ENCODE results near the gene CARD8.
"Not testable (repeated sequence)": the region's sequence is repeated elsewhere in the genome, so short reads cannot be mapped to it uniquely, and the experiment has no call there.

The CARD8 gene

GRCh38 chr19:48255376-48256303 lies at the start of gene CARD8:
Gene CARD8 (minus strand): TSS chr19:48255912. CDS start chr19:48241020, 14,892 bp downstream.
- DNase-seq (ENCODE audit: low read depth): peak; percentile 62

DNA sequence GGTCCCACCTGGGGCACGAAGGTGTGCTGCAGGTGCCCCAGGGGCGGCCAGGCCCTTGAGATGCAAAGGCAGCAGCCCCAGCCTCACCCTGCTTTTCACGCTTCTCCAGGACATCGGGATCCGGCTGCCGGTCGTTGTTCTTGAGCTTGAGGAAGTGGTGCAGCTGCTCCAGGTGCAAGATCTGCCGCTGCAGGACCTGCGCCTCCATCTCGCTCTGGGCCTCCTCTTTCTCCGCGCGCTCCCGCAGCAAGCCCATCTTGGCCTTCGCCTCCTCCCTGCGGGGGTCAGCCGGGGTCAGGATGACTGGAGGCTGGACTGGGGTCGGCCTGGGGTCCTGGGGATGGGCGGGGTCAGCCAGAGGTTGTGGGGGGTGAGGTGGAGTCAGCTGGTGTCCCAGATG lies 48.2 kb upstream of the CARD8 start:
- DNase-seq (ENCODE audit: low read depth): no peak

DNA sequence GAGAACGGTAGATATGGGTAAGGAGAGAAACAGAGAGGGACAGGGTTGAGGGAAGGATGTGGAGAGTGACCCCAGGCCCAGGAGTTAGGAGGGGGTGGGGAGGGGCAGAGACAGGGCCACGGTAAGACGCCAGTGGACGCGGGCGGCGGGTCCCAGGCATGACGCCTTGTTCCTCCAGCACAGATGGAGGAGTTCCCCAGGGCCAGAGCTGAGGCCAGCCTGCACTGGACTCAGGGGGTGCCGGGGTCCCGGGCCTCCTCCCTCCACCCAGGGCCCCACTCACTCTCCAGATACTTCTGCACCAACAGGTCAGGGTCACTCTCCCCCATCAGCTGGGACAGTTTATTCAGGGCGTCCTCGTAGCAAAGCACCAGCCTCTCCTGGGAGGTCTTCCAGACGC lies 47.7 kb upstream of the CARD8 start:
- DNase-seq (ENCODE audit: low read depth): no peak

DNA sequence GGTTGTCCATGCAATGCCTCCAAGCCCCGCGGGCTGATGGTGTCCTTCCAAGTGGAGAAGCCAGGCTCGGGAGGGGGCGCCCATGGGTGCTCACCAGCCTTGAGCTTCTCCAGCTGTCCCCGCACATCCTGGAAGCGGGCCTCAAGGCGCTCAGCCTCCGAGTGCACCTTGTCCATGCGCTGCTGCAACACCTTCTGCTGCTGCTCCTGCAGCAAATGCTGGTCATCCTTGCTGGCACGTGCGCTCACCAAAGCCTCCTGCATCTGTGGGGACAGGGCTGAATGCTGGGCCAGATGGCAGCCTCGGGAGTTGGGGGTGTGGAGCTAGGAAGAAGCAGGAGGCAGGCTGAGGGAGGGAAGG lies 46.9 kb upstream of the CARD8 start:
- no peak for DNase-seq (ENCODE audit: low read depth)

- no peak for DNase-seq (ENCODE audit: low read depth)
Observed at GRCh38 chr19:48301886-48302599, 46.3 kb upstream of the CARD8 start.

DNA sequence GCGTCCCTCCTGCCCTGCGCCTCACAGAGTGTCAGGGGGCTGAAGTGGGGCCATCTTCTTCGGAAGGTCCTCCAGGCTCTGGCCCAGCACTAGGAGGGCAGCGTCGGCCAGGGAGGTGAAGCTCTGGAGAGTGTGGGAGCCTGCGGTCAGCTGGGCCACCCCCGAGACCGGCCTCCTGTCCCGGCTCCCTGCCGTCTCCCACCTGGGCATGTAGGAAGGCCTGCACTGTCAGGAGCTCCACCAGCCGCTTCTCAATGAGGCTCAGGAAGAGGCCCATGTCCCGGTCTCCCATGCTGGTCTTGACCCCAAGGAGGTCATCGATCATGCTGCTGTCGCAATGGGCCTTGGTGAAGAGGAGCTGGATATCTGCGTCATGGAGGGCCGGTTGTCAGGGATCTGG lies 42.3 kb upstream of the CARD8 start:
- DNase-seq (ENCODE audit: low read depth): no peak

DNA sequence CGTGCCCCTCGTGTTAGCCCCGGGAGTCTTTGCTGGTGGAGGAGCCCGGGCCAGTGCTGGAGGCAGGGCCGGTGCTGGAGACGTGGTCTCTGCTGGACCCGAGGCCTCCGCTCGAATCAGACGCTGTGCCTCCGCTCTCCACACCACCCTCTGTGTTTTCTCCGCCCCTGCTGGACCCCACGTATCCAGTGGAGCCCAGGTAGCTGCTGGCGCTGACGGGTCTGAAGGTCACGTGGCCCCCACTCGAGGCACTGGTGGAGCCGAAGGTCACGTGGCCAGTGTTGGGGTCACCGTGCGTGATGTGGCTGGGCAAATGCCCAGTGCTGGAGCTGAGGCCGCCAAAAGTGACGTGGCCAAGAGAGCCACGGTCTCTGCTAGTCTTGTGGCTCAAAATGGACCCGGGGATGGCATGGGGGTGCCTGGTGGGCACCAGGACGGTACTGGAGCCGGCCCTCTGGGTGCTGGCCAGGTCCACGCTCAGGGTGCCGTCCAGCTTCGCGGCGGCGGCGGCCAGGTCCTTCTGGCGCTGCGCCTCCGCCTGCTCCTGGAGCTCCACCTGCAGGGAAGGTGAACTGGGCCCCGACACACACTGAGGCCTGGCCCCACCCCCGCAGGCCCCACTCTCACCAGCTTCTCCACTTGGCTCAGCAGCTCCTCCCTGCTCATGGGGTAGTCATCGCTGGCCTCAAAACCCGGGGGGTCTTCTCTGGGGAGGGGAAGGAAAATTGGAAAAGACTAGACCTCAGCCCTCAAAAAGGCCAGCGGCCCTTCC lies 41.4 kb upstream of the CARD8 start:
- no peak for DNase-seq (ENCODE audit: low read depth)

- no peak for DNase-seq (ENCODE audit: low read depth)
Observed at GRCh38 chr19:48295458-48295857, 39.7 kb upstream of the CARD8 start.

DNA sequence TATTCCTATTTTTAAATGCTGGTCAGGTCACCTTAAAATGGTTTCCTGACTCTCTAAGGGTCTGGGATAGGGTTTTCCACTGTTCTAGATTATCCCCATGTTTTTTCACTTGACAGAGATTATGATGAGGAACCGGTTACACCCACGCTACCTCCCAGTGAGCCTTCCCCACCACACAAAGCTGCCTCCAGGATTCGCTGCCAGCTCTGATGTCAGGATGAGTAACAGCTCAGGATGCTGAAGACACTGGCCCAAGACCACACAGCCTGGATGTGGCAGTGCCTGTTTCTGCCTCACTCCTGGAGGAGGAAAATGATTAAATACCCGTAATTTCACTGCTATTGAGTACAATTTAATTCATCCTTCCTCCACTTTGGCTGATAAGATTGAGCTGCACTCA lies 37.1 kb upstream of the CARD8 start:
- no peak for DNase-seq (ENCODE audit: low read depth)

DNA sequence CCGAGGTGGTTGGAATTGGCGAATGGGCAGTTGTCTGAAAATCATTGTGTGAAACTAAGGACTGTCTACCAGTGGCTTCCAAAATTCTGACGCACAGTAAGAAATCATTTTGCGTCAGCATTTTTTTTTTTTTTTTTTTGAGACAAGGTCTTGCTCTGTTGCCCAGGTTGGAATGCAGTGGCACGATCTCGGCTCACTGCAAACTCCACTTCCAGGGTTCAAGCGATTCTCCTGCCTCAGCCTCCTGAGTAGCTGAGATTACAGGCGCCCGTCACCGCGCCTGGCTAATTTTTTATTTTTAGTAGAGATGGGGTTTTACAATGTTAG lies 35.7 kb upstream of the CARD8 start:
- DNase-seq (ENCODE audit: low read depth): not testable (repeated sequence)

- peak; percentile 46 for DNase-seq (ENCODE audit: low read depth)
Observed at GRCh38 chr19:48290771-48291488, 35.2 kb upstream of the CARD8 start.

DNA sequence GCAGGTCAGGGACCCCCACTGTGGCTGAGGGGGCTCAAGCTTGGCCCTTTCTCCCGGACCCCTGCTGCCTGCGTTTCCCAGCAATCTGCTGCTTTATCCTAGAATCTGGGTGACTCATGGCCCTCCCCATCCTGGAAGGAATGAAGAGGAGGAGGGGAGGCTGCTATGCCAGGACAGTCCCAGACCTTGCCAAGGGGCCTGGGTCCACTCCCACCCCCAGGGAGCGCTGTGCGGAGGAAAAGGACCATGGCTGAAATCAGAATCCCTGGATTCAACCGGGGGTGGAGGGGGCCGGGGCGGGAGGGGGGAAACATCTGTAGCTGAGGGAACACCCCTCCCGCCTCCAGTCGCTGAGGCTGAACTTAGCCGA lies 34.7 kb upstream of the CARD8 start:
- no peak for DNase-seq (ENCODE audit: low read depth)

DNA sequence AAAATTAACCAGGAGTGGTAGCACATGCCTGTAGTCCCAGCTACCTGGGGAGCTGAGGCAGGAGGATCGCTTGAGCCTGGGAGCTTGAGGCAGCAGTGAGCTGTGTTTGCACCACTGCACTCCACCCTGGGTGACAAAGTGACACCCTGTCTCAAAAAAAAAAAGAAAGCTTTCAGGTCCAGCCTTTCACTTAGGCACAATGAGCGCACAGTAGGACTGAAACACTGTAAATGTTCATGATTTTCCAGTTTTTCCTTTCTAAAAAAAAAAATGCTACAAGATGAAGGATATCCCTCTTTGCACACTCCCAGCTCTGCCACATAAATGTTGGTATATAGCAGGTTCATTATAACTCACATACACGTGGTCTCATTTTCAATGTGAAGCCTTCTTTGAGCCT lies 32.0 kb upstream of the CARD8 start:
- DNase-seq (ENCODE audit: low read depth): no peak

GRCh38 chr19:48284896-48285295 lies 29.2 kb upstream of the CARD8 start:
- no peak for DNase-seq (ENCODE audit: low read depth)

DNA sequence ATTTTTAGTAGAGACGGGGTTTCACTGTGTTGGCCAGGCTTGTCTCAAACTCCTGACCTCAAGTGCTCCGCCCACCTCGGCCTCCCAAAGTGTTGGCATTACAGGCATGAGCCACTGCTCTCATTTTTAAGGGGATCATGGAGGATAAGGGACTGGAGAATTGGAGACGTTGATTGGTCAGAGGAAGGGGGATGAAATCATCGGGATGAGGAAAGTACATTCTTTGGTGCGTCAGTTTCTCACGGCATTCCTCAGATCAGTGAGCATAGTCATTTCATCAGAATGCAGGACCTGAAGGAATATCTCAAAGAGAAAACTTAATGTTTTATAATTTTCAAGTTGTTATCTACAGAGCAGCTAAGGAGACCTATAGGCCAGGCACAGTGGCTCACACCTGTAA lies 28.2 kb upstream of the CARD8 start:
- DNase-seq (ENCODE audit: low read depth): no peak

DNA sequence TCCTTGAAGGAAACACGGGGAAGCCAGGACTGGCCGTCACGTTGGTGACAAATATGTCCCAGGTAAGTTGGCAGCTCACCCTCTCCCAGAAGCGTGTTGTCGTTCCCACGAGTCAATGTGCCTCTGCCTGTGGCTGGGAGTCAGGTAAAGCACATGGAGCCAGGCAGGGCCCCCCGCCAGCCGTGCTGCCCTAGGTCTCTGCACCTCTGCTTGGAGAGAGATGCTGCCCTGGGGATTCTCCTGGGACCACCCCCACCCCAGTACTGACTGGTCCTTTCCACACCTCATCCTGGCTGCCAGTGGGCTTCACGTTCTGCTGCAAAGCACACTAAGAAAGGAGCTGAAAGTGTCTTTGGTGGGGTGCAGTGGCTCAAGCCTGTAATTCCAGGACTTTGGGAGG lies 24.0 kb upstream of the CARD8 start:
- no peak for DNase-seq (ENCODE audit: low read depth)

DNA sequence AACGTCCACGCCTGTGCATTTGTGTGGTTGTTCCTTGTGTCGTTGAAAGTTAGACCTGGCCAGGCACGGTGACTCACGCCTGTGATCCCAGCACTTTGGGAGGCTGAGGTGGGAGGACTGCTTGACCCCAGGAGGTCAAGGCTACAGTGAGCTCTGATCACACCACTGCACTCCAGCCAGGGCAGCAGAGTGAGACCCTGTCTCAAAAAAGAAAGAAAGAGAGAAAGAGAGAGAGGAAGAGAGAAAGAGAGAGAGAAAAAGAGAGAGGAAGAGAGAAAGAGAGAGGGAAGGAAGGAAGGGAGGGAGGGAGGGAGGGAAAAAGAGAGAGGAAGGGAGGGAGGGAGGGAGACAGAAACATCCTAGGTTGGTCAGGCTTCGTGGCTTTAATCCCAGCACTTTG lies 19.2 kb upstream of the CARD8 start:
- no peak for DNase-seq (ENCODE audit: low read depth)

- DNase-seq (ENCODE audit: low read depth): no peak
Observed at GRCh38 chr19:48274173-48274572, 18.5 kb upstream of the CARD8 start.

GRCh38 chr19:48271531-48272151 lies 15.9 kb upstream of the CARD8 start:
- no peak for DNase-seq (ENCODE audit: low read depth)

GRCh38 chr19:48269617-48270026 lies 13.9 kb upstream of the CARD8 start:
- DNase-seq (ENCODE audit: low read depth): not testable (repeated sequence)

GRCh38 chr19:48265326-48265725 lies 9.6 kb upstream of the CARD8 start:
- not testable (repeated sequence) for DNase-seq (ENCODE audit: low read depth)

DNA sequence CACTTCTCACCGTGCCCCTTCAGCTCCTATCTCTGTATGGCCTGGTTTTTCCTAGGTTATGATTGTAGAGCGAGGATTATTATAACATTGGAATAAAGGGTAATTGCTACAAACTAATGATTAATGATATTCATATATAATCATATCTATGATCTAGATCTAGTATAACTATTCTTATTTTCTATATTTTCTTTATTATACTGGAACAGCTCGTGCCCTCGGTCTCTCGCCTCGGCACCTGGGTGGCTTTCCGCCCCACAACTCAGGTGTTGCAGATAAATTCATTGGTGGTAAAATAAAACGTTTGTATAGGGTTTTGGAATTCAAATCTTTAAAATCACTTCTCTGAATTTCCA lies 4.6 kb upstream of the CARD8 start:
- DNase-seq (ENCODE audit: low read depth): not testable (repeated sequence)

Data from activated T-helper 9 cell treated with anti-CD3 and anti-CD28 coated beads, Interleukin-2, amount 50 U/mL, for 16 hours (primary cell).